Left lobe of liver (tissue), 2 donors: ENCODE data around the gene NBEAL1. TPM values are rescaled to one million over a fixed set of nuclear protein-coding genes. Genes with fewer than 3 reads are reported as not detected.
"Not testable (repeated sequence)": the region's sequence is repeated elsewhere in the genome, so short reads cannot be mapped to it uniquely, and the experiment has no call there.

ENCODE experiments used
- ATAC-seq: fragments of 200-7000 bp; cut with Tn5 transposase; one replicate; pipeline ENCODE4 v1.9.1; 2020; ENCODE audit warnings: mild to moderate bottlenecking, moderate library complexity
- DNase-seq: peaks from one replicate; pipeline ENCODE4 v3.0.0-alpha.2; 2020; ENCODE audit warnings: low spot score
- total RNA-seq: library from RNA; stranded (reverse); gene quantifications from one replicate; pipeline ENCODE4 v1.2.1, GENCODE V29; 2021
- donor health status: DM: no; HTN: no; CAD: no; lungs with moderate emphysema.
- donor health status: DM: no; HTN: yes; CAD: no.

Gene NBEAL1
- 19.9 TPM for total RNA-seq

- ATAC-seq, result peak; percentile 97
- peak; percentile 99 for DNase-seq
Observed at GRCh38 chr2:203014456-203015199, at the start of gene NBEAL1. Gene NBEAL1, plus strand, starts transcription at chr2:203014875. Its CDS starts 1,510 bp downstream, at chr2:203016385.

GRCh38 chr2:202965810-202966460 is 48.7 kb upstream of the NBEAL1 start:
- DNase-seq (no peak), ATAC-seq (no peak)

GRCh38 chr2:202969404-202969803 is 45.3 kb upstream of the NBEAL1 start:
- not testable (repeated sequence) for ATAC-seq, DNase-seq

- DNase-seq (no peak), ATAC-seq (no peak)
Observed at GRCh38 chr2:202976809-202977208, 37.9 kb upstream of the NBEAL1 start.

GRCh38 chr2:202982779-202983491 is 31.7 kb upstream of the NBEAL1 start:
- ATAC-seq (peak; percentile 58), DNase-seq (no peak)

- ATAC-seq (no peak), DNase-seq (no peak)
Observed at GRCh38 chr2:202989749-202990148, 24.9 kb upstream of the NBEAL1 start.

- ATAC-seq (no peak), DNase-seq (no peak)
Observed at GRCh38 chr2:202990501-202990900, 24.2 kb upstream of the NBEAL1 start.

- not testable (repeated sequence) for ATAC-seq, DNase-seq
Observed at GRCh38 chr2:202997113-202997512, 17.6 kb upstream of the NBEAL1 start.

GRCh38 chr2:203002054-203002821 is 12.4 kb upstream of the NBEAL1 start:
- ATAC-seq (no peak), DNase-seq (no peak)

- ATAC-seq (no peak), DNase-seq (no peak)
Observed at GRCh38 chr2:203003716-203004115, 11.0 kb upstream of the NBEAL1 start.

- ATAC-seq (no peak), DNase-seq (no peak)
Observed at GRCh38 chr2:203016716-203017115, 2.0 kb downstream of the NBEAL1 start.

- DNase-seq, result no peak
- no peak for ATAC-seq
Observed at GRCh38 chr2:203018181-203018580, 3.5 kb downstream of the NBEAL1 start.

- DNase-seq, result no peak
- no peak for ATAC-seq
Observed at GRCh38 chr2:203019142-203019541, 4.5 kb downstream of the NBEAL1 start.

GRCh38 chr2:203021991-203022390 is 7.3 kb downstream of the NBEAL1 start:
- ATAC-seq (no peak), DNase-seq (no peak)

- no peak for DNase-seq
Observed at GRCh38 chr2:203022751-203023150, 8.1 kb downstream of the NBEAL1 start.

GRCh38 chr2:203025592-203025991 is 10.9 kb downstream of the NBEAL1 start:
- ATAC-seq, result peak; percentile 54
- DNase-seq, result no peak

More at GRCh38 chr2:203022751-203023150, 8.1 kb downstream of the NBEAL1 start:
- no peak for ATAC-seq

- no peak for DNase-seq
- ATAC-seq, result no peak
Observed at GRCh38 chr2:203030545-203030944, 15.9 kb downstream of the NBEAL1 start.

GRCh38 chr2:203030991-203031390 is 16.3 kb downstream of the NBEAL1 start:
- ATAC-seq (no peak), DNase-seq (no peak)

- DNase-seq, result no peak
- no peak for ATAC-seq
Observed at GRCh38 chr2:203033395-203033794, 18.7 kb downstream of the NBEAL1 start.

- DNase-seq (no peak), ATAC-seq (peak; percentile 52)
Observed at GRCh38 chr2:203035879-203036470, 21.3 kb downstream of the NBEAL1 start.

GRCh38 chr2:203037026-203037425 is 22.4 kb downstream of the NBEAL1 start:
- no peak for ATAC-seq
- no peak for DNase-seq
